Ovary (tissue), 9 donors: ENCODE results near the gene TFAM. TPM values are rescaled to one million over a fixed set of nuclear protein-coding genes. Genes with fewer than 3 reads are reported as not detected.

ENCODE experiments used
- DNase-seq, 5 donors: peaks; one replicate each; pipeline ENCODE4 v3.0.0-alpha.2; 2019 to 2020
- H3K27ac ChIP-seq, 2 donors: fragments of 200-600 bp; one replicate each; pipeline versions ENCODE4 v1.5.1 to v1.8.0; 2019 to 2022
- H3K27me3 ChIP-seq: fragments of 200-600 bp; one replicate; pipeline ENCODE4 v1.8.0; 2022
- H3K36me3 ChIP-seq: fragments of 200-600 bp; sonication (generic); one replicate; pipeline ENCODE4 v1.5.1; 2019
- H3K4me1 ChIP-seq: one replicate; pipeline ENCODE4 v1.8.1; 2013; ENCODE audit warnings: mild to moderate bottlenecking, moderate library complexity; ENCODE audit not compliant: insufficient read depth
- H3K4me3 ChIP-seq: fragments of 200-600 bp; sonication (generic); one replicate; pipeline ENCODE4 v1.5.1; 2017
- H3K9me3 ChIP-seq, 2 donors: fragments of 200-600 bp in 1 of 2; sonication (generic) in 1 of 2; one replicate each; pipeline versions ENCODE4 v1.5.1 to v1.8.1; 2013 to 2019; ENCODE audit warnings: mild to moderate bottlenecking in 1 of 2, moderate library complexity in 1 of 2
- CTCF ChIP-seq, 3 donors: fragments of 450-650 bp in 2 of 3; fragments of 200-600 bp in 1 of 3; IDR thresholded peaks; one replicate each; pipeline versions ENCODE4 v1.5.1 to v1.8.0; 2016 to 2022; ENCODE audit warnings: antibody characterized with exemption in 3 of 3, mild to moderate bottlenecking in 1 of 3
- EP300 ChIP-seq: sonication (generic); formaldehyde crosslinking; IDR thresholded peaks from one replicate; pipeline ENCODE4 v1.6.1; 2017; ENCODE audit warnings: antibody characterized with exemption
- POLR2A ChIP-seq: fragments of 450-650 bp; IDR thresholded peaks from one replicate; pipeline ENCODE4 v1.6.1; 2017; ENCODE audit warnings: antibody characterized with exemption, mild to moderate bottlenecking, moderate library complexity
- WGBS, 3 donors: extraction: QIAGEN DNeasy Blood & Tissue Kit in 1 of 3; methylation state at CpG; one replicate each; pipeline versions ENCODE4 v1.1.5 to v1.1.7; 2013 to 2017; 5-methylcytosine and 5-hydroxymethylcytosine counted together
- intact Hi-C, 4 donors: fragments of 100-400 bp; cut with DNase I; formaldehyde crosslinking; loops; one replicate each; pipeline versions ENCODE4 v1.11.0 to v1.15.1; 2022 to 2023
- polyA plus RNA-seq, 2 donors: library from polyadenylated mRNA; stranded (reverse); fragments of 200-250 nt in 1 of 2; fragments of 350-450 nt in 1 of 2; fragmentation: Illumina TruSeq in 1 of 2; extraction: RNeasy Lipid Tissue Mini Kit (QIAGEN cat#74804) in 1 of 2; gene quantifications; one replicate each; pipeline ENCODE4 v1.2.3, GENCODE V29; 2013 to 2014
- total RNA-seq, 7 donors: library from RNA; depleted of rRNA in 2 of 7; stranded (reverse); fragments of >200 nt in 2 of 7; fragmentation: NEBNext Ultra II Directional in 3 of 7; extraction: Animal tissue kit (Norgen Biotek cat#: 25700) in 3 of 7; gene quantifications; one replicate each; pipeline versions ENCODE4 v1.1.0 to v1.2.4, GENCODE V29; 2016 to 2023
- donor health status: DM: no; HTN: no; CAD: no; lungs with moderate emphysema.
- donor health status: DM: no; HTN: no; CAD: no.
- donor health status: Bipolar disorder and iron deficiency.
- donor health status: DM: yes; HTN: yes; CAD: no.
- donor health status: DM: no; HTN: no; CAD: no.
- donor health status: DM: yes; HTN: yes; CAD: no.

The TFAM gene
- total and polyA plus RNA-seq, 9 donors, result 12.0 to 46.6 (median 33.4) TPM

DNA sequence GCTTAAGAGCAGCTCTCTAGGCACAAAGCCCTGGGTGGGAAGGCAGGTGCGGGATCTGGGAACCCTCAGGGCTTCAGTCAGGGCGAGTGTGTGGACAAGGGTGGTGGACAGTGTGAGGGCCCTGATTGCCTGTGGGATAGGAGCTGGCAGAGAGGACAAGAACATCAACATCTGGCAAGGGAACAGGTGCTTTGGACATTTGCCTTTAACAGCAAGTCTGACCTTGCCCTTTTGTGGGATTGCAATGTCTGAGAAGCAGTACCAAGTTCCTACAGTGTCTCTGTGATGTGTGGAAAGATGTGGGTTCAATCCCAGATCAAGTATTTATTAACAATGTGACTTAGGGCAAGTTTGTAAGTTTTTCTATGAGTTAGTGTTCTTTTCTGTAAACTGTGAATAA, 46.7 kb downstream of the TFAM start:
- intact Hi-C loops, result no loop called here

GRCh38 chr10:58433066-58433465, 47.9 kb downstream of the TFAM start:
- Histone ChIP-seq H3K27me3 (no peaks in the 10 kb centered on the region), H3K4me3 (no peak overlapping the region), H3K9me3 (no peaks in the 10 kb centered on the region), H3K36me3 (no peaks in the 10 kb centered on the region), H3K27ac (no peak overlapping the region), H3K4me1 (peaks cover under 1% of the 10 kb centered on the region)
- no peak for DNase-seq
- no peak for TF ChIP-seq CTCF (IDR thresholded peaks at IDR 0.05)
- no peak for TF ChIP-seq EP300
- TF ChIP-seq POLR2A, result no peak
- intact Hi-C loops, result no loop called here
- 17 to 32% (median 19%) methylated on average over 2 of the region's 2 CpGs for WGBS, 3 donors

More for the DNA sequence above, 46.7 kb downstream of the TFAM start:
- TF ChIP-seq EP300 (no peak), POLR2A (no peak), CTCF (IDR thresholded peaks at IDR 0.05) (no peak)
- Histone ChIP-seq H3K4me1 (no peaks in the 10 kb centered on the region), H3K4me3 (no peak overlapping the region), H3K9me3 (no peaks in the 10 kb centered on the region), H3K36me3 (no peaks in the 10 kb centered on the region), H3K27ac (no peak overlapping the region), H3K27me3 (no peaks in the 10 kb centered on the region)
- no peak for DNase-seq
- WGBS, 3 donors, result 62 to 82% (median 75%) methylated on average over 2 of the region's 2 CpGs

- no peak overlapping the region for H3K27ac ChIP-seq
- no peaks in the 10 kb centered on the region for H3K27me3 ChIP-seq
- H3K9me3 ChIP-seq, result no peaks in the 10 kb centered on the region
- TF ChIP-seq CTCF (IDR thresholded peaks at IDR 0.05), result no peak
- no peak for TF ChIP-seq POLR2A
- no peak for TF ChIP-seq EP300
- intact Hi-C loops, result no loop called here
- no peak overlapping the region for H3K4me3 ChIP-seq
- DNase-seq, result no peak
- peaks cover 3% of the 10 kb centered on the region for H3K4me1 ChIP-seq
- WGBS, 3 donors, result 85 to 94% (median 86%) methylated on average over 5 of the region's 5 CpGs
- H3K36me3 ChIP-seq, result no peaks in the 10 kb centered on the region
Observed at GRCh38 chr10:58433571-58433970, 48.4 kb downstream of the TFAM start.

DNA sequence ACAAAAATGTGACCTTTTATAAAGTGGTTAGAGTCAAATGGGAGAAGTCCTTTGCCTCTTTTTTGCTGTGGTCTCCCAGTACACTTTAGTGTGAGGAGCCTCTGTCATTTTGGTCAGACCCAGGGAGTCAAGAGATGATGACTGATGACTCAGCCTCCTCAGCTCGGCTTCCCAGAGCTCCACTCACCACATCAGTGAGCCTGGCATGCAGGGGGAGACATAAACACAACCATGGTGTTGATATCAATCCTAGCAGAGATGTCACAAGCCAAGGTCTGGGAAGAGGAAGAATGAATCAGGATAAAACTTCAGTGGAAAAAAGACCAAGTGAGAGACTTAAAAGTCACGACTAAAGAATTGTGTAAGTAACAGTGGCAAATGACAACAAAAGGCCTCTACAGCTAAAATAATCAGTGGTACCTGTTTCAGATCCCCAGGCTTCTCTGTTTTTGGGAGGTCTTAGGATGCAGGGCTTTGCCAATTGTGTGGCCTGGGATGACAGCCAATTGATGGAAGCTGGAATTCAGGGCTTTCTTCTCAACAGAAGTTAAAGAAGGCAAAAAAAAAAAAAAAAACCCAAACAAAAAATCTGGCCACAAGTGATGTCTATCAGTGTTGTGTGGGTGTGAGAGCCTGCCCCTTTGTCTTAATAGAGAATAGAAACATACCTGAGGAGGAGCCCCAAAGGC, 50.2 kb downstream of the TFAM start:
- TF ChIP-seq POLR2A, result no peak
- TF ChIP-seq CTCF (IDR thresholded peaks at IDR 0.05), result no peak
- no peak for TF ChIP-seq EP300
- no peaks in the 10 kb centered on the region for H3K9me3 ChIP-seq
- DNase-seq, result peak in 1 of 5 donors; percentile 42
- intact Hi-C loops, result no loop called here
- no peaks in the 10 kb centered on the region for H3K27me3 ChIP-seq
- WGBS, 3 donors, result 3 to 13% (median 12%) methylated on average over 2 of the region's 2 CpGs
- H3K27ac ChIP-seq, result no peak overlapping the region
- H3K4me1 ChIP-seq, result peaks cover 3% of the 10 kb centered on the region
- no peak overlapping the region for H3K4me3 ChIP-seq
- no peaks in the 10 kb centered on the region for H3K36me3 ChIP-seq
